Lower leg skin (tissue), 3 donors: Measurements from ENCODE around the gene HPS5.

ENCODE experiments used
- POLR2A ChIP-seq, 2 donors: fragments of 450-650 bp; IDR thresholded peaks; one replicate each; pipeline ENCODE4 v1.6.1; 2016 to 2017; ENCODE audit warnings: antibody characterized with exemption in 2 of 2, mild to moderate bottlenecking in 1 of 2, moderate library complexity in 1 of 2
- TF ChIP-seq, protein P1 (sequence below), 3 donors: fragments of 450-650 bp; IDR thresholded peaks; one replicate each; pipeline ENCODE4 v1.5.1; 2016; ENCODE audit warnings: antibody characterized with exemption in 3 of 3, mild to moderate bottlenecking in 3 of 3, moderate library complexity in 2 of 3

GRCh38 chr11:18365741-18366140 lies 43.8 kb upstream of the HPS5 start:
- TF ChIP-seq, protein P1, sequence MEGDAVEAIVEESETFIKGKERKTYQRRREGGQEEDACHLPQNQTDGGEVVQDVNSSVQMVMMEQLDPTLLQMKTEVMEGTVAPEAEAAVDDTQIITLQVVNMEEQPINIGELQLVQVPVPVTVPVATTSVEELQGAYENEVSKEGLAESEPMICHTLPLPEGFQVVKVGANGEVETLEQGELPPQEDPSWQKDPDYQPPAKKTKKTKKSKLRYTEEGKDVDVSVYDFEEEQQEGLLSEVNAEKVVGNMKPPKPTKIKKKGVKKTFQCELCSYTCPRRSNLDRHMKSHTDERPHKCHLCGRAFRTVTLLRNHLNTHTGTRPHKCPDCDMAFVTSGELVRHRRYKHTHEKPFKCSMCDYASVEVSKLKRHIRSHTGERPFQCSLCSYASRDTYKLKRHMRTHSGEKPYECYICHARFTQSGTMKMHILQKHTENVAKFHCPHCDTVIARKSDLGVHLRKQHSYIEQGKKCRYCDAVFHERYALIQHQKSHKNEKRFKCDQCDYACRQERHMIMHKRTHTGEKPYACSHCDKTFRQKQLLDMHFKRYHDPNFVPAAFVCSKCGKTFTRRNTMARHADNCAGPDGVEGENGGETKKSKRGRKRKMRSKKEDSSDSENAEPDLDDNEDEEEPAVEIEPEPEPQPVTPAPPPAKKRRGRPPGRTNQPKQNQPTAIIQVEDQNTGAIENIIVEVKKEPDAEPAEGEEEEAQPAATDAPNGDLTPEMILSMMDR (IDR thresholded peaks at IDR 0.05): no peak
- TF ChIP-seq POLR2A (IDR thresholded peaks at IDR 0.05): no peak
